NB4 (cell line): Measurements from ENCODE around the gene LRFN2.

Experiments
- DNase-seq: peaks from one replicate; pipeline ENCODE4 v3.0.0; 2010; ENCODE audit warnings: low read depth
- H3K4me3 ChIP-seq: one replicate; pipeline ENCODE4 v1.5.1; 2011; ENCODE audit warnings: mild to moderate bottlenecking, low read depth, low read length, moderate library complexity
- MYC ChIP-seq: IDR thresholded peaks from 2 replicates; pipeline ENCODE4 v1.6.1; 2011; ENCODE audit warnings: low read depth, low read length
- POLR2A ChIP-seq: IDR thresholded peaks from 2 replicates; pipeline ENCODE4 v1.6.1; 2011; ENCODE audit warnings: mild to moderate bottlenecking; ENCODE audit not compliant: insufficient read length; ENCODE audit errors: extremely low read depth
- TF ChIP-seq, protein P1 (sequence below): IDR thresholded peaks from 2 replicates; pipeline ENCODE4 v1.6.1; 2011; ENCODE audit warnings: low read depth, low read length
- TF ChIP-seq, protein P2 (sequence below): IDR thresholded peaks from one replicate; pipeline ENCODE4 v1.5.1; 2012; ENCODE audit warnings: low read depth, low read length

The LRFN2 gene

DNA sequence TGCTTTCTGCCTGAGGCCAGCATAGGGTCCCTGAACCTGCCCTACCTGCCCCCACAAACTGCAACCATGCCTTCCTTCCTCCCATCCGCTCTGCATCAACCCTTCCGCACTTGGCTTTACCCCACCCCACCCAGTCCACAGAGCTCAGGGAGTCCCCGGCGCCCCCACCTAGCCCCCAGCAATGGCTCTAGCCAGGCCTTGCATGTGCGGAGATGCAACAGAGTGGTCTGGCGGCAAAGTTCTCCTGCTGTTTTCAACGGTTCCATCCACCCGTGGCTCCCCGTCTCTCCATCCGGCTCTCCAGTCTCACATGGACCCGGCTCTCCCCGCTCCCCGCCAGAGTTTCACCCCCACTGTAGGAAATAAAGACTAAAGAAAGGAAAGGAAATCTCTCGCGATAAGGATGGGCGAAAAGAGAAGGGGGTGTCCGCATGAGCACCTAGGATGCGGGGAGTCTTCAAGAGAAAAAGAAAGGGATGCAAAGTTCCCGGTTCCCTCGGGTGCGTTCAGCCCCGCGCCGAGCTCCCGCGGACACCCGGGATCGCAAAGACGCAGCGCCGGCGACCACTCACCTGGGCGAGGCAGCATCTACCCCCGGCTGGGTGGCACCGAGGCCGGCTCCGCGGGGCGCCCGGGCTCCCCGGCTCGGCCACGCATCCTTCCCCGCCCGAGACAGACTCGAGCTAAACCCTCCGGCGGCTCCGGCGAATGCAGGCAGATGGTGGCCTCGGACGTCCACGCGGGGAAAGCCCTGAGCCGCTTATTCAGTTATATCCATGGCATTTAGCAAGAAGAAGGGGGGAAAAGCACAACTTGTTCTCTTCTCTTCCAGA, 579 bp downstream of the LRFN2 start:
- no peak overlapping the region for H3K4me3 ChIP-seq
- no peak for DNase-seq

DNA sequence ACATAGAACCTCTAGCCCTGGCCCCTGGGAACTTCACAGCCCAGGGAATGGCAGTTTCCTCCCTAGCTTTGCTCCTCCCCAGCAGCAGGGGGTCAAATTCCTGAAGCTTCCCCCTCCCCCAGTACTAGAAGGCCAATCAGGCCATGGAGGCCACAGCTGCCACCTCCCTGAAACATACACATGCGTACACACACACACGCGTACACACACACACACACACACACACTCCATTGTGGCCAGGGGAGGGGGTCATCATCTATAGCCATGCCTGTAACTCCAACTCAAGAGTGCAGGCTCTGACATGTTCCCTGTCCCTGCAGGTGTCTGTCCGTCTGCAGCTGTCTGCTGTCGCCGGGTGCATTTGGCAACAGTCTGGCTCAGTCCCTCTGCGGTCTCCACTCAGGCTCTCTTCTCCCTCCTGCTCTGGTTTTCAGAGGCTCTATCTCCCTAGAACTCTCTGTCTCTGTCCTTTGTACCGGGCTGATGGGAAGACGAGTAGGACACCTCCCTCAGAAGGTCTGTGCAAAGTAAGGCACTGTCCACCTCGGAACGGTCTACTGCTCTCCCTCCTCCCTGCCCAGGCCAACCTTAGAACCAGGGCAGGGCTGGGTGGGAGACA, 1.4 kb downstream of the LRFN2 start:
- peak; percentile 15 for DNase-seq
- TF ChIP-seq, protein P1, sequence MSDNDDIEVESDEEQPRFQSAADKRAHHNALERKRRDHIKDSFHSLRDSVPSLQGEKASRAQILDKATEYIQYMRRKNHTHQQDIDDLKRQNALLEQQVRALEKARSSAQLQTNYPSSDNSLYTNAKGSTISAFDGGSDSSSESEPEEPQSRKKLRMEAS, result no peak
- TF ChIP-seq POLR2A (no peak), MYC (no peak)
- TF ChIP-seq, protein P2, sequence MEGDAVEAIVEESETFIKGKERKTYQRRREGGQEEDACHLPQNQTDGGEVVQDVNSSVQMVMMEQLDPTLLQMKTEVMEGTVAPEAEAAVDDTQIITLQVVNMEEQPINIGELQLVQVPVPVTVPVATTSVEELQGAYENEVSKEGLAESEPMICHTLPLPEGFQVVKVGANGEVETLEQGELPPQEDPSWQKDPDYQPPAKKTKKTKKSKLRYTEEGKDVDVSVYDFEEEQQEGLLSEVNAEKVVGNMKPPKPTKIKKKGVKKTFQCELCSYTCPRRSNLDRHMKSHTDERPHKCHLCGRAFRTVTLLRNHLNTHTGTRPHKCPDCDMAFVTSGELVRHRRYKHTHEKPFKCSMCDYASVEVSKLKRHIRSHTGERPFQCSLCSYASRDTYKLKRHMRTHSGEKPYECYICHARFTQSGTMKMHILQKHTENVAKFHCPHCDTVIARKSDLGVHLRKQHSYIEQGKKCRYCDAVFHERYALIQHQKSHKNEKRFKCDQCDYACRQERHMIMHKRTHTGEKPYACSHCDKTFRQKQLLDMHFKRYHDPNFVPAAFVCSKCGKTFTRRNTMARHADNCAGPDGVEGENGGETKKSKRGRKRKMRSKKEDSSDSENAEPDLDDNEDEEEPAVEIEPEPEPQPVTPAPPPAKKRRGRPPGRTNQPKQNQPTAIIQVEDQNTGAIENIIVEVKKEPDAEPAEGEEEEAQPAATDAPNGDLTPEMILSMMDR, result no peak
- H3K4me3 ChIP-seq, result no peak overlapping the region

More for the DNA sequence above, 579 bp downstream of the LRFN2 start:
- no peak for TF ChIP-seq POLR2A
- TF ChIP-seq, protein P2, result no peak
- TF ChIP-seq, protein P1, result no peak
- no peak for TF ChIP-seq MYC

DNA sequence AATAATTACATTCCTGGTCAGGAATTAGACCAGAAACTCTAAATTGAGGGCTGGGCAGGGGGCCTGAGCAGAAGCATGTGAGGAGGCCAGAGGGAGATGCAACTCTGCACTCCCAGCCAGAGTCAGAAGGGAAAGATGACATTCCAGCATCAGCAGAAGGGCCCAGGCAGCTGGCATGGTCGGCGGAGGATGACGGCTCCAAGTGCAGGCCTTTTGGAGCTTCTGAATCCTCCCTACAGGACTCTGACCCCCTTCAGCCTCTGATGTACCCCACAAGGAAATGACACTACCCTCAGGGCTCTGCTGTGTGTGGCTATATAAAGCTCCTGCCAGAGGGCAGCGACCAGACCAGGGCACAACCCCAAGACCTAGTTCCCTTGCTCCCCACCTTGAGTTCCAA, 1.9 kb downstream of the LRFN2 start:
- H3K4me3 ChIP-seq, result no peak overlapping the region
- no peak for TF ChIP-seq POLR2A
- TF ChIP-seq, protein P2, result no peak
- TF ChIP-seq, protein P1, result no peak
- TF ChIP-seq MYC, result no peak

DNA sequence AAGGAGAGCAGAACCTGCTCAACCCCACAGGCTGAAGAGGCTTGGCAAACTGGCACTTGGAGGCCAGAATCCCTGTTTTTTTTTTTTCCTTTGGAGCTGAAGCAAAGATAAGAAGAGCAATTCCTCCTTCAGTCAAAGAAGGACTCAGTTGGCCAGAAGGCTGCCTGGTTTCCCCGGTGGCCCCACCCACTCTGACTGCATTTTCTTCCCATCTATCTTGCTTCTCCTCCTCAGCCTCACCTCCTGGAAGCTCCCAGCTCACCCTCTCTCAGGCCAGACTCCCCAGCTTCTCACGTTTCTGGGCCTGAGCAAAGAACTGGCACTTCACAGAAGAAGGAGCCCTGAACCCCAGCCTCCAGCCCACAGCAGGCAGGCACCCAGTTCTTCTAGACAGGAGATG, 2.4 kb downstream of the LRFN2 start:
- TF ChIP-seq MYC (no peak), POLR2A (no peak)
- TF ChIP-seq, protein P1, result no peak
- TF ChIP-seq, protein P2, result no peak
- no peak overlapping the region for H3K4me3 ChIP-seq
- no peak for DNase-seq

More for the DNA sequence above, 1.9 kb downstream of the LRFN2 start:
- no peak for DNase-seq

DNA sequence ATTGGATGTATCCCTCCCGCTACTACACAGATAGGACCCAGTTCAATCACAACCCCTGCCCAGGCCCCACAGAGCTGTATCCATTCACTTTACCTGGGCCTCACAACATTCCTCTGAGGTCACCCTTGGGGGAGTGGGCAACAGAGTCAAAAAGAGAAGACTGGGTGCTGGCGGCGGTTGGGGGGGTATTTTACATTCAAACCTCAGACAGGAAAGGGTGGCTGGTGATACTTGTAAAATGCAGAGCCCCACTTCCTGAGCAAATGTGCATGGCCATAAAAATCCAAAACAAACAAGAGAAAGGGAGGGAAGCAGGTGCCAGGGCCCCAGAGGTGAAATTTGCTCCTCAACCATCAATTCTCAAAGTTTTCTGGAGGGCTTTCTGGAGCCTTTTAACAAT, 3.5 kb downstream of the LRFN2 start:
- TF ChIP-seq POLR2A, result no peak
- TF ChIP-seq, protein P1, result no peak
- no peak for TF ChIP-seq MYC
- TF ChIP-seq, protein P2, result no peak
- no peak for DNase-seq
- H3K4me3 ChIP-seq, result no peak overlapping the region
